ENCODE measurements around the gene XAGE5. TPM values are rescaled to one million over a fixed set of nuclear protein-coding genes. Genes with fewer than 3 reads are reported as not detected.
"Not testable (repeated sequence)": the region's sequence is repeated elsewhere in the genome, so short reads cannot be mapped to it uniquely, and the experiment has no call there.

XAGE5 gene
- not detected for total RNA-seq

- no peaks in the 10 kb centered on the region for H3K9me3 Mint-ChIP-seq
- no peaks in the 10 kb centered on the region for H3K36me3 Mint-ChIP-seq
- no peak within 1 kb of the TSS for H3K4me3 Mint-ChIP-seq
- no peak within 1 kb of the TSS for H3K27ac Mint-ChIP-seq
- DNase-seq (no peak), ATAC-seq (ENCODE audit: low read depth) (no peak)
- no peaks in the 10 kb centered on the region for H3K27me3 Mint-ChIP-seq
- POLR2A ChIA-PET = no interaction called here
- no peaks in the 10 kb centered on the region for H3K4me1 Mint-ChIP-seq
These were observed at the start of gene XAGE5 for GRCh38 chrX:52811065-52811625. Gene XAGE5, plus strand, starts transcription at chrX:52811287. Its CDS starts 1,280 bp downstream, at chrX:52812567.

GRCh38 chrX:52765983-52766382 lies 45.1 kb upstream of the XAGE5 start:
- H3K4me1 Mint-ChIP-seq; H3K27me3 Mint-ChIP-seq; H3K9me3 Mint-ChIP-seq; POLR2A ChIA-PET; H3K27ac Mint-ChIP-seq; ATAC-seq (ENCODE audit: low read depth); H3K4me3 Mint-ChIP-seq; DNase-seq; H3K36me3 Mint-ChIP-seq: not testable (repeated sequence)

GRCh38 chrX:52773504-52773903 lies 37.6 kb upstream of the XAGE5 start:
- H3K4me1 Mint-ChIP-seq; POLR2A ChIA-PET; H3K27ac Mint-ChIP-seq; H3K36me3 Mint-ChIP-seq; H3K4me3 Mint-ChIP-seq; H3K27me3 Mint-ChIP-seq; DNase-seq; H3K9me3 Mint-ChIP-seq; ATAC-seq (ENCODE audit: low read depth): not testable (repeated sequence)

GRCh38 chrX:52797327-52797726 lies 13.8 kb upstream of the XAGE5 start, which contains the start of gene SPANXN5:
Gene SPANXN5, minus strand, starts transcription at chrX:52797427. Its CDS starts 79 bp downstream, at chrX:52797348.
- H3K4me3 Mint-ChIP-seq; H3K9me3 Mint-ChIP-seq; DNase-seq; H3K27ac Mint-ChIP-seq; H3K4me1 Mint-ChIP-seq; POLR2A ChIA-PET; H3K36me3 Mint-ChIP-seq; ATAC-seq (ENCODE audit: low read depth): not testable (repeated sequence)
- peaks cover 11% of the 10 kb centered on the region for H3K27me3 Mint-ChIP-seq

- H3K27ac Mint-ChIP-seq; H3K4me3 Mint-ChIP-seq; ATAC-seq (ENCODE audit: low read depth); H3K9me3 Mint-ChIP-seq; H3K36me3 Mint-ChIP-seq; POLR2A ChIA-PET; H3K27me3 Mint-ChIP-seq; DNase-seq; H3K4me1 Mint-ChIP-seq: not testable (repeated sequence)
These were observed 6.2 kb upstream of the XAGE5 start for GRCh38 chrX:52804876-52805275.

GRCh38 chrX:52819788-52820187 lies 8.7 kb downstream of the XAGE5 start:
- H3K36me3 Mint-ChIP-seq = no peaks in the 10 kb centered on the region

GRCh38 chrX:52821079-52821760 lies 10.1 kb downstream of the XAGE5 start:
- no peak for DNase-seq
- no peaks in the 10 kb centered on the region for H3K4me1 Mint-ChIP-seq
- peaks cover 3% of the 10 kb centered on the region for H3K27me3 Mint-ChIP-seq
- ATAC-seq (ENCODE audit: low read depth) = no peak
- no peak overlapping the region for H3K27ac Mint-ChIP-seq
- H3K36me3 Mint-ChIP-seq = no peaks in the 10 kb centered on the region
- POLR2A ChIA-PET = no interaction called here
- no peaks in the 10 kb centered on the region for H3K9me3 Mint-ChIP-seq
- no peak overlapping the region for H3K4me3 Mint-ChIP-seq

More at GRCh38 chrX:52819788-52820187, 8.7 kb downstream of the XAGE5 start:
- no peaks in the 10 kb centered on the region for H3K9me3 Mint-ChIP-seq
- no peak for ATAC-seq (ENCODE audit: low read depth)
- POLR2A ChIA-PET = no interaction called here
- H3K27ac Mint-ChIP-seq = no peak overlapping the region
- no peaks in the 10 kb centered on the region for H3K4me1 Mint-ChIP-seq
- no peak overlapping the region for H3K4me3 Mint-ChIP-seq
- peaks cover 3% of the 10 kb centered on the region for H3K27me3 Mint-ChIP-seq
- no peak for DNase-seq

- no peak overlapping the region for H3K27ac Mint-ChIP-seq
- no peak overlapping the region for H3K4me3 Mint-ChIP-seq
- ATAC-seq (ENCODE audit: low read depth) = no peak
- peaks cover 4% of the 10 kb centered on the region for H3K27me3 Mint-ChIP-seq
- POLR2A ChIA-PET = no interaction called here
- no peaks in the 10 kb centered on the region for H3K9me3 Mint-ChIP-seq
- no peaks in the 10 kb centered on the region for H3K4me1 Mint-ChIP-seq
- no peaks in the 10 kb centered on the region for H3K36me3 Mint-ChIP-seq
- DNase-seq = no peak
These were observed 13.5 kb downstream of the XAGE5 start for GRCh38 chrX:52824608-52825007.

GRCh38 chrX:52830551-52830950 lies 19.5 kb downstream of the XAGE5 start:
- no peak overlapping the region for H3K4me3 Mint-ChIP-seq

GRCh38 chrX:52839137-52839536 lies 28.1 kb downstream of the XAGE5 start:
- no peak overlapping the region for H3K4me3 Mint-ChIP-seq
- peaks cover 4% of the 10 kb centered on the region for H3K27me3 Mint-ChIP-seq
- no peak overlapping the region for H3K27ac Mint-ChIP-seq
- no peaks in the 10 kb centered on the region for H3K4me1 Mint-ChIP-seq
- no peaks in the 10 kb centered on the region for H3K9me3 Mint-ChIP-seq
- H3K36me3 Mint-ChIP-seq = no peaks in the 10 kb centered on the region
- no peak for ATAC-seq (ENCODE audit: low read depth)
- DNase-seq = no peak
- POLR2A ChIA-PET = no interaction called here

More at GRCh38 chrX:52830551-52830950, 19.5 kb downstream of the XAGE5 start:
- Mint-ChIP-seq H3K27ac (no peak overlapping the region), H3K36me3 (no peaks in the 10 kb centered on the region), H3K4me1 (no peaks in the 10 kb centered on the region), H3K27me3 (peaks cover 2% of the 10 kb centered on the region), H3K9me3 (no peaks in the 10 kb centered on the region)
- DNase-seq (no peak), ATAC-seq (ENCODE audit: low read depth) (no peak)
- POLR2A ChIA-PET = no interaction called here

- H3K27me3 Mint-ChIP-seq; H3K36me3 Mint-ChIP-seq; ATAC-seq (ENCODE audit: low read depth); H3K4me3 Mint-ChIP-seq; H3K9me3 Mint-ChIP-seq; H3K4me1 Mint-ChIP-seq; POLR2A ChIA-PET; DNase-seq; H3K27ac Mint-ChIP-seq: not testable (repeated sequence)
These were observed 32.5 kb downstream of the XAGE5 start for GRCh38 chrX:52843619-52844018.

- Mint-ChIP-seq H3K4me1 (no peaks in the 10 kb centered on the region), H3K27ac (no peak overlapping the region), H3K9me3 (no peaks in the 10 kb centered on the region), H3K36me3 (no peaks in the 10 kb centered on the region), H3K27me3 (peaks cover 5% of the 10 kb centered on the region), H3K4me3 (no peak overlapping the region)
- POLR2A ChIA-PET = no interaction called here
- DNase-seq (no peak), ATAC-seq (ENCODE audit: low read depth) (no peak)
These were observed 41.2 kb downstream of the XAGE5 start for GRCh38 chrX:52852110-52852860.

GRCh38 chrX:52856991-52857525 lies 46.0 kb downstream of the XAGE5 start:
- ATAC-seq (ENCODE audit: low read depth); DNase-seq; H3K9me3 Mint-ChIP-seq; H3K27ac Mint-ChIP-seq; H3K4me3 Mint-ChIP-seq; POLR2A ChIA-PET; H3K27me3 Mint-ChIP-seq; H3K36me3 Mint-ChIP-seq; H3K4me1 Mint-ChIP-seq: not testable (repeated sequence)
